HepG2 (cell line): ENCODE data around the gene NTN3. TPM values are rescaled to one million over a fixed set of nuclear protein-coding genes. Genes with fewer than 3 reads are reported as not detected.

Source experiments
- AGO1 ChIP-seq: fragments of 200-400 bp; formaldehyde crosslinking; IDR thresholded peaks from 2 replicates; pipeline ENCODE4 v1.6.1; 2017; ENCODE audit warnings: mild to moderate bottlenecking, low read depth, low read length, moderate library complexity; ENCODE audit not compliant: poor library complexity, severe bottlenecking
- U2AF1 ChIP-seq: fragments of 200-400 bp; formaldehyde crosslinking; optimal IDR thresholded peaks from 2 replicates; pipeline ENCODE3; 2017; ENCODE audit warnings: mild to moderate bottlenecking, low read depth, low read length
- YEATS2 ChIP-seq: sonication (generic); formaldehyde crosslinking; IDR thresholded peaks from 2 replicates; pipeline ENCODE4 v1.4.0; 2020; ENCODE audit warnings: missing genetic modification reagents, borderline replicate concordance
- polyA plus RNA-seq, 8 experiments: library from polyadenylated mRNA; depleted of rRNA in 3 of 8; stranded (reverse) in 7 of 8; unstranded in 1 of 8; fragments of >200 nt; fragmentation: Illumina TruSeq in 4 of 8; extraction: Trizol in 4 of 8; gene quantifications; 2 replicates each; pipeline versions ENCODE4 v1.2.1 to v1.2.3, GENCODE V29; 2011 to 2016; ENCODE audit warnings: low read depth in 4 of 8, missing spikeins in 1 of 8, mixed read lengths in 1 of 8; ENCODE audit not compliant: insufficient read depth in 1 of 8
- total RNA-seq, 5 experiments: library from RNA; depleted of rRNA; stranded (reverse); fragments of >200 nt; fragmentation: Illumina TruSeq; extraction: Trizol; gene quantifications; 2 replicates each; pipeline ENCODE4 v1.2.3, GENCODE V29; 2016; ENCODE audit warnings: low read depth in 1 of 5
- TF ChIP-seq, protein P1 (sequence below): sonication (generic); formaldehyde crosslinking; IDR thresholded peaks from 2 replicates; pipeline ENCODE4 v1.4.0; 2020; ENCODE audit warnings: missing genetic modification reagents, mild to moderate bottlenecking, borderline replicate concordance
- TF ChIP-seq, protein P2 (sequence below): sonication (generic); formaldehyde crosslinking; IDR thresholded peaks from 2 replicates; pipeline ENCODE4 v1.8.0; 2023; ENCODE audit warnings: mild to moderate bottlenecking, missing genetic modification reagents
- TF ChIP-seq, protein P3 (sequence below): IDR thresholded peaks from 2 replicates; pipeline ENCODE4 v1.6.1; 2016; ENCODE audit warnings: mild to moderate bottlenecking, missing biosample characterization, missing genetic modification reagents
- TF ChIP-seq, protein P4 (sequence below): sonication (generic); formaldehyde crosslinking; IDR thresholded peaks from 2 replicates; pipeline ENCODE4 v1.8.1; 2022; ENCODE audit warnings: low read depth, mild to moderate bottlenecking, missing genetic modification reagents
- TF ChIP-seq, protein P5 (sequence below): sonication (generic); formaldehyde crosslinking; IDR thresholded peaks from 2 replicates; pipeline ENCODE4 v1.8.0; 2022; ENCODE audit warnings: low read depth, missing genetic modification reagents
- TF ChIP-seq, protein P6 (sequence below), 2 experiments: IDR thresholded peaks; 2 replicates each; pipeline ENCODE4 v1.6.1; 2011 to 2012; ENCODE audit warnings: low read length in 2 of 2, borderline replicate concordance in 1 of 2, low read depth in 1 of 2, mild to moderate bottlenecking in 1 of 2, moderate library complexity in 1 of 2
- TF ChIP-seq, protein P7 (sequence below): sonication (generic); formaldehyde crosslinking; conservative IDR thresholded peaks from 2 replicates; pipeline ENCODE4 v1.4.0; 2020; ENCODE audit warnings: missing genetic modification reagents
- TF ChIP-seq, protein P8 (sequence below): IDR thresholded peaks from 2 replicates; pipeline ENCODE4 v1.6.1; 2018; ENCODE audit warnings: missing genetic modification reagents, mild to moderate bottlenecking, missing compliant biosample characterization

NTN3 gene
- total and polyA plus RNA-seq, 2 of the 13 experiments (the other 11 are each of a cell fraction or from before 2014, with no cell fraction given): 0.09 to 0.20 TPM

DNA sequence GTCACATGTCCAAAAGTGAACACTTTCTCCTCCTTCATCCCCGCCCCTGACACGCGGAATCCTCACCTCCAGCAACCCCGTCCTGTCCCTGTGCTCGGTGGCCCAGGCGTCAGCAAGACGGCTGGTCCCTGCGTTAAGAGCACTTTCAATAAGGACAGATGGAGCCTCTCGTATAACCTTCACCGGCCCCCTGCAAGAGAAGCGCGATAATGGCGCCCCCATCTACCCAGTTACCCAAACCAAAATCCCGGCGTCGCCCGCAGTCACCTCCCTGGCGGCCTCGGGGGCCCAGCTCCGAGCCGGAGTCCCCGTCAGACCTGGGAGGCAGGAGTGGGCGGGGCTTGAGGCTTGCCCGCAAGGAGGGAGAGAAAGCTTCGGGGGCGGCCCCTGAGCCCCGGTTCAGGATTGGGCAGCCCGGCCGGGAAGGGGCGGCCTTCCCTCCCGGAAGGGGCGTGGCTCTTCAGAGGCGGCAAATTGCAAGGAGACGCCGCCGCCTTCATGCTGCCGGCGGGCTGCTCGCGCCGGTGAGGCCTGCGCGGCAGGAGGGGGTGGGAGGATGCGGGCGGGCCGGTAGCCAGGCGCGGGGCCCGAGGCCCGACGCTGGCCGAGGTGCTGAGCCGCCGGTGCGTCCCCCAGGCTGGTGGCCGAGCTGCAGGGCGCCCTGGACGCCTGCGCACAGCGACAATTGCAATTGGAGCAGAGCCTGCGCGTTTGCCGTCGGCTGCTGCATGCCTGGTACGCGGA lies 11.3 kb upstream of the NTN3 start, which contains the start of gene TEDC2 (continued):
- TF ChIP-seq, protein P1, sequence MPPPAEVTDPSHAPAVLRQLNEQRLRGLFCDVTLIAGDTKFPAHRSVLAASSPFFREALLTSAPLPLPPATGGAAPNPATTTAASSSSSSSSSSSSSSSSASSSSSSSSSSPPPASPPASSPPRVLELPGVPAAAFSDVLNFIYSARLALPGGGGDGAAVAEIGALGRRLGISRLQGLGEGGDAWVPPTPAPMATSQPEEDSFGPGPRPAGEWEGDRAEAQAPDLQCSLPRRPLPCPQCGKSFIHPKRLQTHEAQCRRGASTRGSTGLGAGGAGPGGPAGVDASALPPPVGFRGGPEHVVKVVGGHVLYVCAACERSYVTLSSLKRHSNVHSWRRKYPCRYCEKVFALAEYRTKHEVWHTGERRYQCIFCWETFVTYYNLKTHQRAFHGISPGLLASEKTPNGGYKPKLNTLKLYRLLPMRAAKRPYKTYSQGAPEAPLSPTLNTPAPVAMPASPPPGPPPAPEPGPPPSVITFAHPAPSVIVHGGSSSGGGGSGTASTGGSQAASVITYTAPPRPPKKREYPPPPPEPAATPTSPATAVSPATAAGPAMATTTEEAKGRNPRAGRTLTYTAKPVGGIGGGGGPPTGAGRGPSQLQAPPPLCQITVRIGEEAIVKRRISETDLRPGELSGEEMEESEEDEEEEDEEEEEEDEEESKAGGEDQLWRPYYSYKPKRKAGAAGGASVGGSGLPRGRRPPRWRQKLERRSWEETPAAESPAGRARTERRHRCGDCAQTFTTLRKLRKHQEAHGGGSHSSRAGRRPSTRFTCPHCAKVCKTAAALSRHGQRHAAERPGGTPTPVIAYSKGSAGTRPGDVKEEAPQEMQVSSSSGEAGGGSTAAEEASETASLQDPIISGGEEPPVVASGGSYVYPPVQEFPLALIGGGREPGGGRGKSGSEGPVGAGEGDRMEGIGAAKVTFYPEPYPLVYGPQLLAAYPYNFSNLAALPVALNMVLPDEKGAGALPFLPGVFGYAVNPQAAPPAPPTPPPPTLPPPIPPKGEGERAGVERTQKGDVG (CRISPR knock-in tag): no peak
- TF ChIP-seq, protein P2, sequence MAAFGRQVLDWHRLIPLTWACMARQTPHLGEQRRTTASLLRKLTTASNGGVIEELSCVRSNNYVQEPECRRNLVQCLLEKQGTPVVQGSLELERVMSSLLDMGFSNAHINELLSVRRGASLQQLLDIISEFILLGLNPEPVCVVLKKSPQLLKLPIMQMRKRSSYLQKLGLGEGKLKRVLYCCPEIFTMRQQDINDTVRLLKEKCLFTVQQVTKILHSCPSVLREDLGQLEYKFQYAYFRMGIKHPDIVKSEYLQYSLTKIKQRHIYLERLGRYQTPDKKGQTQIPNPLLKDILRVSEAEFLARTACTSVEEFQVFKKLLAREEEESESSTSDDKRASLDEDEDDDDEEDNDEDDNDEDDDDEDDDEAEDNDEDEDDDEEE (CRISPR knock-in tag): no peak
- TF ChIP-seq, protein P3, sequence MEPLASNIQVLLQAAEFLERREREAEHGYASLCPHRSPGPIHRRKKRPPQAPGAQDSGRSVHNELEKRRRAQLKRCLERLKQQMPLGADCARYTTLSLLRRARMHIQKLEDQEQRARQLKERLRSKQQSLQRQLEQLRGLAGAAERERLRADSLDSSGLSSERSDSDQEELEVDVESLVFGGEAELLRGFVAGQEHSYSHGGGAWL: peak; percentile 77; the same call in 1 of the 2 replicates
- TF ChIP-seq U2AF1: peak; percentile 38
- TF ChIP-seq, protein P4, sequence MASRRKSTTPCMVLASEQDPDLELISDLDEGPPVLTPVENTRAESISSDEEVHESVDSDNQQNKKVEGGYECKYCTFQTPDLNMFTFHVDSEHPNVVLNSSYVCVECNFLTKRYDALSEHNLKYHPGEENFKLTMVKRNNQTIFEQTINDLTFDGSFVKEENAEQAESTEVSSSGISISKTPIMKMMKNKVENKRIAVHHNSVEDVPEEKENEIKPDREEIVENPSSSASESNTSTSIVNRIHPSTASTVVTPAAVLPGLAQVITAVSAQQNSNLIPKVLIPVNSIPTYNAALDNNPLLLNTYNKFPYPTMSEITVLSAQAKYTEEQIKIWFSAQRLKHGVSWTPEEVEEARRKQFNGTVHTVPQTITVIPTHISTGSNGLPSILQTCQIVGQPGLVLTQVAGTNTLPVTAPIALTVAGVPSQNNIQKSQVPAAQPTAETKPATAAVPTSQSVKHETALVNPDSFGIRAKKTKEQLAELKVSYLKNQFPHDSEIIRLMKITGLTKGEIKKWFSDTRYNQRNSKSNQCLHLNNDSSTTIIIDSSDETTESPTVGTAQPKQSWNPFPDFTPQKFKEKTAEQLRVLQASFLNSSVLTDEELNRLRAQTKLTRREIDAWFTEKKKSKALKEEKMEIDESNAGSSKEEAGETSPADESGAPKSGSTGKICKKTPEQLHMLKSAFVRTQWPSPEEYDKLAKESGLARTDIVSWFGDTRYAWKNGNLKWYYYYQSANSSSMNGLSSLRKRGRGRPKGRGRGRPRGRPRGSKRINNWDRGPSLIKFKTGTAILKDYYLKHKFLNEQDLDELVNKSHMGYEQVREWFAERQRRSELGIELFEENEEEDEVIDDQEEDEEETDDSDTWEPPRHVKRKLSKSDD (CRISPR knock-in tag): peak; percentile 81; the same call in 1 of the 2 replicates
- TF ChIP-seq, protein P5, sequence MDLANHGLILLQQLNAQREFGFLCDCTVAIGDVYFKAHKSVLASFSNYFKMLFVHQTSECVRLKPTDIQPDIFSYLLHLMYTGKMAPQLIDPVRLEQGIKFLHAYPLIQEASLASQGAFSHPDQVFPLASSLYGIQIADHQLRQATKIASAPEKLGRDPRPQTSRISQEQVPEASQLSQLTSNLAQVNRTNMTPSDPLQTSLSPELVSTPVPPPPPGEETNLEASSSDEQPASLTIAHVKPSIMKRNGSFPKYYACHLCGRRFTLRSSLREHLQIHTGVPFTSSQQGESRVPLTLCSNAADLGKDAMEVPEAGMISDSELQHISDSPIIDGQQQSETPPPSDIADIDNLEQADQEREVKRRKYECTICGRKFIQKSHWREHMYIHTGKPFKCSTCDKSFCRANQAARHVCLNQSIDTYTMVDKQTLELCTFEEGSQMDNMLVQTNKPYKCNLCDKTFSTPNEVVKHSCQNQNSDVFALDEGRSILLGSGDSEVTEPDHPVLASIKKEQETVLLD (CRISPR knock-in tag): peak; percentile 85
- peak; percentile 69; the same call in 1 of the 2 replicates for TF ChIP-seq YEATS2 (CRISPR knock-in tag)
- TF ChIP-seq, protein P6, sequence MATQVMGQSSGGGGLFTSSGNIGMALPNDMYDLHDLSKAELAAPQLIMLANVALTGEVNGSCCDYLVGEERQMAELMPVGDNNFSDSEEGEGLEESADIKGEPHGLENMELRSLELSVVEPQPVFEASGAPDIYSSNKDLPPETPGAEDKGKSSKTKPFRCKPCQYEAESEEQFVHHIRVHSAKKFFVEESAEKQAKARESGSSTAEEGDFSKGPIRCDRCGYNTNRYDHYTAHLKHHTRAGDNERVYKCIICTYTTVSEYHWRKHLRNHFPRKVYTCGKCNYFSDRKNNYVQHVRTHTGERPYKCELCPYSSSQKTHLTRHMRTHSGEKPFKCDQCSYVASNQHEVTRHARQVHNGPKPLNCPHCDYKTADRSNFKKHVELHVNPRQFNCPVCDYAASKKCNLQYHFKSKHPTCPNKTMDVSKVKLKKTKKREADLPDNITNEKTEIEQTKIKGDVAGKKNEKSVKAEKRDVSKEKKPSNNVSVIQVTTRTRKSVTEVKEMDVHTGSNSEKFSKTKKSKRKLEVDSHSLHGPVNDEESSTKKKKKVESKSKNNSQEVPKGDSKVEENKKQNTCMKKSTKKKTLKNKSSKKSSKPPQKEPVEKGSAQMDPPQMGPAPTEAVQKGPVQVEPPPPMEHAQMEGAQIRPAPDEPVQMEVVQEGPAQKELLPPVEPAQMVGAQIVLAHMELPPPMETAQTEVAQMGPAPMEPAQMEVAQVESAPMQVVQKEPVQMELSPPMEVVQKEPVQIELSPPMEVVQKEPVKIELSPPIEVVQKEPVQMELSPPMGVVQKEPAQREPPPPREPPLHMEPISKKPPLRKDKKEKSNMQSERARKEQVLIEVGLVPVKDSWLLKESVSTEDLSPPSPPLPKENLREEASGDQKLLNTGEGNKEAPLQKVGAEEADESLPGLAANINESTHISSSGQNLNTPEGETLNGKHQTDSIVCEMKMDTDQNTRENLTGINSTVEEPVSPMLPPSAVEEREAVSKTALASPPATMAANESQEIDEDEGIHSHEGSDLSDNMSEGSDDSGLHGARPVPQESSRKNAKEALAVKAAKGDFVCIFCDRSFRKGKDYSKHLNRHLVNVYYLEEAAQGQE (IDR thresholded peaks at IDR 0.05; ENCODE audit: borderline replicate concordance in 1 of 2, low read depth in 1 of 2, low read length in 2 of 2): peak; percentile 40 to 83
- peak; percentile 96 for TF ChIP-seq AGO1
- TF ChIP-seq, protein P7, sequence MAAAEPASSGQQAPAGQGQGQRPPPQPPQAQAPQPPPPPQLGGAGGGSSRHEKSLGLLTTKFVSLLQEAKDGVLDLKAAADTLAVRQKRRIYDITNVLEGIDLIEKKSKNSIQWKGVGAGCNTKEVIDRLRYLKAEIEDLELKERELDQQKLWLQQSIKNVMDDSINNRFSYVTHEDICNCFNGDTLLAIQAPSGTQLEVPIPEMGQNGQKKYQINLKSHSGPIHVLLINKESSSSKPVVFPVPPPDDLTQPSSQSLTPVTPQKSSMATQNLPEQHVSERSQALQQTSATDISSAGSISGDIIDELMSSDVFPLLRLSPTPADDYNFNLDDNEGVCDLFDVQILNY (CRISPR knock-in tag): peak; percentile 86
- TF ChIP-seq, protein P8, sequence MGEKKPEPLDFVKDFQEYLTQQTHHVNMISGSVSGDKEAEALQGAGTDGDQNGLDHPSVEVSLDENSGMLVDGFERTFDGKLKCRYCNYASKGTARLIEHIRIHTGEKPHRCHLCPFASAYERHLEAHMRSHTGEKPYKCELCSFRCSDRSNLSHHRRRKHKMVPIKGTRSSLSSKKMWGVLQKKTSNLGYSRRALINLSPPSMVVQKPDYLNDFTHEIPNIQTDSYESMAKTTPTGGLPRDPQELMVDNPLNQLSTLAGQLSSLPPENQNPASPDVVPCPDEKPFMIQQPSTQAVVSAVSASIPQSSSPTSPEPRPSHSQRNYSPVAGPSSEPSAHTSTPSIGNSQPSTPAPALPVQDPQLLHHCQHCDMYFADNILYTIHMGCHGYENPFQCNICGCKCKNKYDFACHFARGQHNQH (CRISPR knock-in tag): no peak
